ENCODE measurements around the gene HPS5.

HPS5 gene

GRCh38 chr11:18319914-18320313, 2.0 kb downstream of the HPS5 start:
- H3K27ac ChIP-seq = no peak overlapping the region
- H3K4me3 ChIP-seq (IDR thresholded peaks at IDR 0.05; ENCODE audit: insufficient read depth, low read depth, low read length) = no peak overlapping the region
- peaks cover 39% of the 10 kb centered on the region for H3K4me1 ChIP-seq (ENCODE audit: low read depth, poor library complexity, severe bottlenecking)
- H3K27me3 ChIP-seq (ENCODE audit: insufficient read depth, low read depth) = no peaks in the 10 kb centered on the region
- H3K4me2 ChIP-seq = peak overlapping the region; percentile 98; the same call in 1 of the 2 replicates
- H3K9ac ChIP-seq = no peak overlapping the region
- TF ChIP-seq CTCF (conservative IDR thresholded peaks at IDR 0.05; ENCODE audit: low read depth, low read length) = no peak
- no peaks in the 10 kb centered on the region for H4K20me1 ChIP-seq (ENCODE audit: insufficient read depth)
- no peaks in the 10 kb centered on the region for H3K36me3 ChIP-seq (ENCODE audit: insufficient read depth)
- peaks cover 58% of the 10 kb centered on the region for H3K79me2 ChIP-seq (ENCODE audit: insufficient read depth, low read depth)
- no peak overlapping the region for H2AFZ ChIP-seq (ENCODE audit: low read depth)

- Histone ChIP-seq H2AFZ (ENCODE audit: low read depth) (no peak overlapping the region), H3K4me3 (IDR thresholded peaks at IDR 0.05; ENCODE audit: insufficient read depth, low read depth, low read length) (no peak overlapping the region), H3K9ac (no peak overlapping the region), H3K79me2 (ENCODE audit: insufficient read depth, low read depth) (peaks cover 35% of the 10 kb centered on the region), H4K20me1 (ENCODE audit: insufficient read depth) (no peaks in the 10 kb centered on the region), H3K4me1 (ENCODE audit: low read depth, poor library complexity, severe bottlenecking) (peaks cover 19% of the 10 kb centered on the region), H3K4me2 (no peak overlapping the region), H3K36me3 (ENCODE audit: insufficient read depth) (no peaks in the 10 kb centered on the region), H3K27me3 (ENCODE audit: insufficient read depth, low read depth) (no peaks in the 10 kb centered on the region), H3K27ac (no peak overlapping the region)
- TF ChIP-seq CTCF (conservative IDR thresholded peaks at IDR 0.05; ENCODE audit: low read depth, low read length) = no peak
Measured at GRCh38 chr11:18317551-18317950, 4.4 kb downstream of the HPS5 start.

GRCh38 chr11:18315893-18316292, 6.0 kb downstream of the HPS5 start:
- H3K4me2 ChIP-seq = no peak overlapping the region
- H2AFZ ChIP-seq (ENCODE audit: low read depth) = no peak overlapping the region
- peaks cover 16% of the 10 kb centered on the region for H3K4me1 ChIP-seq (ENCODE audit: low read depth, poor library complexity, severe bottlenecking)
- H3K27ac ChIP-seq = no peak overlapping the region
- no peak overlapping the region for H3K4me3 ChIP-seq (IDR thresholded peaks at IDR 0.05; ENCODE audit: insufficient read depth, low read depth, low read length)
- H3K36me3 ChIP-seq (ENCODE audit: insufficient read depth) = no peaks in the 10 kb centered on the region
- H3K79me2 ChIP-seq (ENCODE audit: insufficient read depth, low read depth) = peaks cover 30% of the 10 kb centered on the region; the same call in 1 of the 2 replicates
- H4K20me1 ChIP-seq (ENCODE audit: insufficient read depth) = no peaks in the 10 kb centered on the region
- H3K27me3 ChIP-seq (ENCODE audit: insufficient read depth, low read depth) = no peaks in the 10 kb centered on the region
- H3K9ac ChIP-seq = no peak overlapping the region
- TF ChIP-seq CTCF (conservative IDR thresholded peaks at IDR 0.05; ENCODE audit: low read depth, low read length) = no peak

- Histone ChIP-seq H3K36me3 (ENCODE audit: insufficient read depth) (no peaks in the 10 kb centered on the region), H3K27ac (no peak overlapping the region), H3K4me3 (IDR thresholded peaks at IDR 0.05; ENCODE audit: insufficient read depth, low read depth, low read length) (no peak overlapping the region), H2AFZ (ENCODE audit: low read depth) (no peak overlapping the region), H3K4me2 (no peak overlapping the region), H3K79me2 (ENCODE audit: insufficient read depth, low read depth) (peaks cover 21% of the 10 kb centered on the region; the same call in 1 of the 2 replicates), H3K27me3 (ENCODE audit: insufficient read depth, low read depth) (no peaks in the 10 kb centered on the region), H3K4me1 (ENCODE audit: low read depth, poor library complexity, severe bottlenecking) (peaks cover 7% of the 10 kb centered on the region), H4K20me1 (ENCODE audit: insufficient read depth) (no peaks in the 10 kb centered on the region), H3K9ac (no peak overlapping the region)
- TF ChIP-seq CTCF (conservative IDR thresholded peaks at IDR 0.05; ENCODE audit: low read depth, low read length) = no peak
Measured at GRCh38 chr11:18314784-18315523, 7.0 kb downstream of the HPS5 start.

Data from KMS-11 (cell line).